Fibroblast of pulmonary artery (primary cell): ENCODE results near the gene SAFB2.
A peak's percentile ranks its signal among the peaks of the same experiment; 100 is the strongest.

Experiments
- DNase-seq: peaks from one replicate; pipeline ENCODE4 v3.0.0-alpha.2; 2010; ENCODE audit warnings: low read depth
- H3K4me3 ChIP-seq: replicated peaks from 2 replicates; pipeline ENCODE4 v1.5.1; 2011; ENCODE audit warnings: low read depth, mild to moderate bottlenecking, control low read depth, low read length, moderate library complexity
- CTCF ChIP-seq: IDR thresholded peaks from 2 replicates; pipeline ENCODE4 v1.5.1; 2011; ENCODE audit warnings: mild to moderate bottlenecking, control low read depth, low read length, inconsistent platforms; ENCODE audit errors: missing control alignments

SAFB2 gene

DNA sequence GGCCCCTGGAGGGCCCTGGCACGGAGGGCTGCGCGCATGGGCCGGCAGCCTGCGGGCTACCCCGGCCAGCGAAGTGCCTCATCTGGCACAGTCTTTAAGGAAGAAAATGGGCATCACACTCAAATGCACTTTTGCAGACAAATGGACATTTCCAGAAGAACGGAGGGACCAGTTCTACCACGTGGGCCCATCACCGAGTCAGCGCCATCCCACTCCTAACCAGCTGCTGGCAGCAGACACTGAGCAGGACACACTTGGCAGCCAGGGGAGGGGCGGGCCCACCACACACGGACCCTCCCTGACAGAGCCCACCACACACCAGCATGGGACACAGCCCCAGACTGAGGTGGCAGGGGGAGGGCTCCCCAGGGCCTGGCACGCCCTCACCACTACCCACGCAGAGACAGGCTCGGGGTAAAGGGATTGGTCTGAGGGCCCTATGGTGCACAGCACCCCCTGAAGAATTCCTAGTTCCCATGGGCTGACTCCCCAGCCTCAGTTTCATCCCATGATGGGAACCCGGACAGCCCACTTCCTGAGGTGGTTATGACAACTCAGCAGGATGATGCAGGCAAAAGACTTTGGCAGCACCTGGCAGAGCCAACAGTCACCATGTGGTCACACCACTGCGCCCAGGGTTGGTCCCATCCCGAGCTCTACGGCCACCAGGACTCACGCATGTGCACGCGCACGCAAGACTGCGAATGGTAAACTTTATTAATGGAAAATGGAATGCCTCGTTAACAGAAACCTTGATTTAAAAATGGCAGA lies 36.1 kb downstream of the SAFB2 start:
- H3K4me3 ChIP-seq = no peak overlapping the region
- no peak for DNase-seq
- TF ChIP-seq CTCF = no peak

DNA sequence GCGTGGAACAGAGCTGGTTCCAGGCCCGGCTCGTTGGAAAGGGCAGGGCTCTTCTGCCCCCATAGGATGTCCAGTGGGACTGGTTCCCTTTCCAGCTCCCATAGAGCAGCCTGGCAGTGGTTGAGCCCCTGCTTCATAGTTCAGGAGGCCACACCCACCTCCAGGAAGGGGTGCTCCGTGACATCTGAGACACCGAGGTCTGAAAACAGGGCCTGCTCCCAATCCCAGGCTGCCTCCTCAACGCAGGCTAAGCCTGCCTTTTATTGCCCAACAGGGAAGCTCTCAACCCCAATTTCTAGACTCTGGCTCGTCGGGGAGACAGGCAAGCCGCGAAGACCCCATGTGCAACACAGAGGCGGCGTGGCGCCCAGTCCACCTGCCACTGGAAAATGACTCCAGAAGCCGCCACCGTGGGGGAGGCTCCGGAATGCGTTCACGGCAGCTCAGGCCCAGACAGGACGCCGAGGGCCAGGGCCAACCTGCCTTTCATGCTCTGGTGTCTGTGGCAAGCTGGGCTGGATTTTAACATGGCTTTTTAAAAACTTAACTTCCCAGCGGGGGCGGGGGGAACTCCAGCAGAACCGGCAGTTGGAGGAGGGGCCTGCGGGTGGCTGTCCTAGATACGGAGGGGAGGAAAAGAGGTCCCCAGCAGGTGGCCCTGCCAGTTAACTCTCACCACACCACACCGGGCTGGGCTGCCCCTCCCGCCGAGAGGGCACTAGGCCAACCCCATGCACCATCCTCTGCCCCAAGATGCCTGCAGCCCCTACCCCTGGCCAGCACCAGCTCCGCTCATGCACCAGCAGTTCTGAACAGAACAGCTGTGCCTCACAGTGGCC lies 36.9 kb downstream of the SAFB2 start:
- no peak for TF ChIP-seq CTCF
- no peak overlapping the region for H3K4me3 ChIP-seq
- no peak for DNase-seq

DNA sequence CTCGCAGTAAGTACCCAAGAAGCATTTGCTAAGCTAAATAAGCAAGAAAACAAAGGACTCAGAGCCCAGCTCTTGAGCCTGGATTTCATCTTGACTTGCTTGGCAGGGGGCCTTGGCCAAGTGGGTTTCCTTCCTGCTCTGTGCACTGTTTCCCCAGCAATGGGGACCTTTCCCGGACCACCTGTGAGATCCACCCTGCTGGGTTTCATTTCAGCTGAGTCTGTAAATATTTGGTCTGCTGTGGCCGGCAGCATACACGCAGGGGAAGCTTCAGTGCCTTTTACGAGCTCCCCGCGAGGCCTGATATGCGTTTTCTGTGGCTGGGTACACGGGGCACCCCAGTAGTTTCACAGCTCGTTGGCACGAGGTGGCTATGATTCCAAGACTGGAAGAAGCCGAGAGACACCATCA lies 42.4 kb downstream of the SAFB2 start:
- DNase-seq = no peak
- no peak overlapping the region for H3K4me3 ChIP-seq
- no peak for TF ChIP-seq CTCF

GRCh38 chr19:5579697-5580096 lies 42.9 kb downstream of the SAFB2 start:
- H3K4me3 ChIP-seq = no peak overlapping the region
- DNase-seq = no peak
- no peak for TF ChIP-seq CTCF

DNA sequence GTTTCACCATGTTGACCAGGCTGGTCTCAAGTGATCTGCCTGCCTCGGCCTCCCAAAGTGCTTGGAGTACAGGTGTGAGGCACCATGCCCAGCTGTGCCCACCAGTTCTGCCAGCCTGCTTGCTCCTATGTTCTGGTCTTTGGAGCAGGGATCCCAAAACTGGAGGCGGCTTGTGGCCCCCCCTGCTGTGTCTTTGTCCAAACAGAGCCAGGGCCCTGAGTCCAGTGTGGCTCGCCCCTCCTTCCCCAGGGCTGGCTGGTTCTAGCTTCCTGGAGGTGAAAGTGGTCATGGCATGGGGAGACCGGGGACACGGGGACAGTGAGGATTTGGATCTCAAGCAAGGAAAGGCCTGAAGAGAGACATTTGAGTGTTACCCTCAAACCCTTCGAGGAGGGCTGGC lies 43.3 kb downstream of the SAFB2 start:
- no peak for DNase-seq
- no peak for TF ChIP-seq CTCF

GRCh38 chr19:5578097-5578846 lies 44.3 kb downstream of the SAFB2 start:
- peak; percentile 77 for TF ChIP-seq CTCF
- peak; percentile 55 for DNase-seq
- no peak overlapping the region for H3K4me3 ChIP-seq

More for the DNA sequence above, 43.3 kb downstream of the SAFB2 start:
- no peak overlapping the region for H3K4me3 ChIP-seq
